Thymus (tissue), 11 donors: Measurements from ENCODE around the gene AKAP14. TPM values are rescaled to one million over a fixed set of nuclear protein-coding genes. Genes with fewer than 3 reads are reported as not detected.
"Not testable (repeated sequence)": the region's sequence is repeated elsewhere in the genome, so short reads cannot be mapped to it uniquely, and the experiment has no call there.

Experiments
- DNase-seq, 9 donors: peaks; one replicate each; pipeline ENCODE4 v3.0.0-alpha.2; 2013; ENCODE audit warnings: low spot score in 9 of 9, low read depth in 6 of 9, missing footprints in 1 of 9
- H3K27ac ChIP-seq, 2 donors: one replicate each; pipeline ENCODE4 v1.5.1; 2013; ENCODE audit warnings: control low read depth in 1 of 2, low read depth in 1 of 2, low read length in 1 of 2, mild to moderate bottlenecking in 1 of 2, moderate library complexity in 1 of 2
- H3K27me3 ChIP-seq, 2 donors: one replicate each; pipeline ENCODE4 v1.5.1; 2013; ENCODE audit warnings: low read length in 1 of 2; ENCODE audit not compliant: control insufficient read depth in 2 of 2, insufficient read depth in 1 of 2
- H3K36me3 ChIP-seq, 2 donors: one replicate each; pipeline ENCODE4 v1.5.1; 2013; ENCODE audit warnings: low read length in 1 of 2, mild to moderate bottlenecking in 1 of 2, moderate library complexity in 1 of 2; ENCODE audit not compliant: control insufficient read depth in 2 of 2, insufficient read depth in 2 of 2
- H3K4me1 ChIP-seq, 2 donors: one replicate each; pipeline ENCODE4 v1.5.1; 2013; ENCODE audit warnings: low read length in 2 of 2; ENCODE audit not compliant: control insufficient read depth in 2 of 2, insufficient read depth in 2 of 2
- H3K4me3 ChIP-seq, 2 donors: one replicate each; pipeline ENCODE4 v1.5.1; 2013; ENCODE audit warnings: low read length in 2 of 2, control low read depth in 1 of 2, mild to moderate bottlenecking in 1 of 2
- H3K9me3 ChIP-seq, 2 donors: one replicate each; pipeline ENCODE4 v1.5.1; 2013; ENCODE audit warnings: low read length in 1 of 2, mild to moderate bottlenecking in 1 of 2; ENCODE audit not compliant: control insufficient read depth in 2 of 2, insufficient read depth in 1 of 2
- WGBS: extraction: QIAGEN DNeasy Blood & Tissue Kit; methylation state at CpG from one replicate; pipeline ENCODE4 v1.1.7; 2013; 5-methylcytosine and 5-hydroxymethylcytosine counted together
- polyA plus RNA-seq: library from polyadenylated mRNA; stranded (reverse); fragments of 200-250 nt; gene quantifications from one replicate; pipeline ENCODE4 v1.2.3, GENCODE V29; 2013
- total RNA-seq: library from RNA; stranded (reverse); fragments of 120-200 nt; gene quantifications from one replicate; pipeline ENCODE4 v1.2.4, GENCODE V29; 2013
- donor health status: healthy.

Gene AKAP14
- total and polyA plus RNA-seq, 2 donors, result 0.09 to 0.34 TPM

DNA sequence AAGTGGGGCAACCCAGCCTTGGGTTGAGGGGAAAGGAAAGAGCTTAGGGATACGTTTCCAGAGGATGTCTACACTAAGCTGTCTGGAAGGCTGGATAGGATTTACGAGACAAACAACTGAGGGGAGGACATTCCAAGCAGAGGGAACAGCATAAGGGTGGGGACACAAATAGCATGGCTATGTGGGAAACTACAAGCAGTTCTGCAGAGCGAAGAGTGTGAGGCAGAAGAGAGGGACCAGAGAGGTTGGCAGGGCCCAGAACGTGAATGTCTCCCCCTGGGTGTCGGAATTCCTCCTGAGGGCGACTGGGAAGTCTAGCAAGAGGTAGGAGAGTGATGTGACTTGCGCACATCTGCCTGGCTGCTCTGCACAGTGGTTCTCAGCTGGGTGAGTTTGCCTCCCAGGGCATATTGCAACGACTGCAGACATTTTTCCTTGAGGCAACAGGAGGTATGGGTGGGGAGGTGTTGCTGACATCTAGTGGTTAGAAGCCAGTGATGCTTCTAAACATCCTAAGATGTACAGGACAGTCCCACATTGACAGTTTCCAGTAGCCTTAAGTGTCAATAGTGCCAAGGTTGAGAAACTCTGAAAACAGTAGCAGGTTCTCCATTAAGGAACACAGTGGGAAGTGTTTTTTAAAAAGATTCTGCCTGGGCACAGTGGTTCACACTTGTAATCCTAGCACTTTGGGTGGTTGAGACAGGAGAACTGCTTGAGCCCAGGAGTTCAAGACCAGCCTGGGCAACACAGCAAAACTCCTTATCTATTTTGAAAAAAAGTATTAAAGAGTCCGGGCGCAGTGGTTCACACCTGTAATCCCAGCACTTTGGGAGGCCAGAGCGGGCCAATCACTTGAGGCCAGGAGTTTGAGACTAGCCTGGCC, 14.9 kb upstream of the AKAP14 start:
- Histone ChIP-seq H3K27me3 (no peaks in the 10 kb centered on the region), H3K27ac (no peak overlapping the region), H3K4me1 (peaks cover 0 to 9% of the 10 kb centered on the region in 2 donors), H3K4me3 (no peak overlapping the region), H3K36me3 (peaks cover 0 to 4% of the 10 kb centered on the region in 2 donors), H3K9me3 (no peaks in the 10 kb centered on the region)
- DNase-seq, result peak in 6 of 9 donors; percentile 11 to 72 (median 38)
- WGBS, result 85% methylated on average over 11 of the region's 11 CpGs

DNA sequence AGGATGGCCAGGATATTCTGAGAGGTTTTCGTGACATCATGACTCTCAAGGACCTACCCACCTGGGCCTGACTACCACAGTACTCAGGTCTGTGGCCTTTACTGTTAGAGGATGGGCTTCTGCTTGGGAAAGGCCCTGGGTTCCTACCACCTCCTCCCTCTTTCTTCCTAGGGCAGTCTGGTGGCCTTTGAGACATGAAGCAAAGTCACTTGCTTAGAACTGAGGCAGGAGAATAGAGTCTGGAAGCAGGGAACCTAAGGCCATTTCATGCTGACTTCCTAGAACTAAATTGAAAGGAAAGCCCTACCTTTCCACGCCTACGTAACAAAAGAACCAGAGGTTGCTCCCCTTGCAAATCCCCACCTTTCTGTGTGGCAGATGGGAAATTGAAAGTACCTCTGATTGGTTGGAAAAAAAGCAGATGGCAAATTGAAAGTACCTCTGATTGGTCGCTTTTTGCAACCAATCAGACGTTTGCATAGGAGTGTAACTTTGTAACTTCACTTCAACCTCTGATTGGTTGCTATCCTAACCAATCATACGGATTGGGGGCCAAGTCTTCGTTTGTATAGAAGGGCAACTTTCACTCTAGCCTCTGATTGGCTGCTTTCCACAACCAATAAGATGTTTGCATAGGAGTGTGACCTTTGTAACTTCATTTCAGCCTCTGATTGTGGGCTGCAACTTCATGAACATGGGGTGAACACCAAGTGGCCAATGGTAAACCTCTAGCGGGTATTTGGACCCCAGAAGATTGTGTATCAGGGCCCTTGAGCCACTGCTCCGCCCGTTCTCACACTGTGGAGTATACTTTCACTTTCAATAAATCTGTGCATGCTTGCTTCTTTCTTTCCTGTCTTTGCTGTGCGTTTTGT, 9.9 kb upstream of the AKAP14 start:
- Histone ChIP-seq H3K9me3 (peaks cover 0 to 3% of the 10 kb centered on the region in 2 donors), H3K4me1 (no peaks in the 10 kb centered on the region), H3K36me3 (no peaks in the 10 kb centered on the region), H3K4me3 (no peak overlapping the region), H3K27me3 (peaks cover 0 to 20% of the 10 kb centered on the region in 2 donors), H3K27ac (no peak overlapping the region)
- WGBS, result 92% methylated on average over 11 of the region's 11 CpGs
- DNase-seq, result no peak

- peak in 4 of 9 donors; percentile 3 to 53 (median 32) for DNase-seq
- H3K9me3 ChIP-seq, result peaks cover 0 to 3% of the 10 kb centered on the region in 2 donors
- H3K27me3 ChIP-seq, result peaks cover 0 to 20% of the 10 kb centered on the region in 2 donors
- no peak overlapping the region for H3K4me3 ChIP-seq
- no peaks in the 10 kb centered on the region for H3K36me3 ChIP-seq
- no peaks in the 10 kb centered on the region for H3K4me1 ChIP-seq
- WGBS, result 13% methylated on average over 40 of the region's 40 CpGs
- no peak overlapping the region for H3K27ac ChIP-seq
These were observed 7.8 kb upstream of the AKAP14 start for GRCh38 chrX:119887721-119888425.

DNA sequence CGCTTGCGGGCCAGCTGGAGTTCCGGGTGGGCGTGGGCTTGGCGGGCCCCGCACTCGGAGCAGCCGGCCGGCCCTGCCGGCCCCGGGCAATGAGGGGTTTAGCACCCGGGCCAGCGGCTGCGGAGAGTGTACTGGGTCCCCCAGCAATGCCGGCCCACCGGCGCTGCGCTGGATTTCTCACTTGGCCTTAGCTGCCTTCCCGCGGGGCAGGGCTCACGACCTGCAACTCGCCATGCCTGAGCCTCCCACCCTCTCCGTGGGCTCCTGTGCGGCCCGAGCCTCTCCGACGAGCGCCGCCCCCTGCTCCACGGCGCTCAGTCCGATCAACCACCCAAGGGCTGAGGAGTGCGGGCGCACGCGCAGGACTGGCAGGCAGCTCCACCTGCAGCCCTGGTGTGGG, 5.1 kb upstream of the AKAP14 start:
- WGBS, result 90% methylated on average over 29 of the region's 36 CpGs
- not testable (repeated sequence) for H3K4me3 ChIP-seq, H3K4me1 ChIP-seq, H3K27ac ChIP-seq, DNase-seq, H3K36me3 ChIP-seq, H3K9me3 ChIP-seq
- H3K27me3 ChIP-seq, result peaks cover 0 to 20% of the 10 kb centered on the region in 2 donors

DNA sequence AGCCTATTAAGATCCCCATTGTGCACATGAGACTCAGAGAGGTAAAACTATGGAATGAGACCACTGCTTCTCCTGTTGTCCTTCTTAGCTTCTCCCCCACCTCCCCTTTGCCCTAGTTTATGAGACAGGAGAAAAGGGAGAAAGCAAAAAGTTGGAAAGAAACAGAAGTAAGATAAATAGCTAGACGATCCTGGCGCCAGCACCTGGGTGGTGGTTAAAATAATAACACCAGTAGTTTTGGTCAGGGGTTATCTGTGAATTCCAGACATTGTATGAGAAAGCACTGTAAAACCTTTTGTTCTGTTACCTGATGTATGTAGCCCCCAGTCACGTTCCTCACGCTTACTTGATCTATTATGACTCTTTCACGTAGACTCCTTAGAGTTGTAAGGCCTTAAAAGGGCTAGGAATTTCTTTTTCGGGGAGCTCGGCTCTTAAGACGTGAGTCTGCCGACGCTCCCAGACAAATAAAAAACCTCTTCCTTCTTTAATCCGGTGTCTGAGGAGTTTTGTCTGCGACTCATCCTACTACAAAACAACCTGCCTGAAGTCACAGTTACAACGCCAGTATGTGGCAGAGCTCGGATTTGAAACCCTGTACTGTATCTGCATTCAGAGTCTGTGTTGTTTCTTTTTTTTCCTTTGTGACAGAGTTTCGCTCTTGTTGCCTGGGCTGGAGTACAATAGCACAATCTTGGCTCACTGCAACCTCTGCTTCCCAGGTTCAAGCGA, 3.6 kb upstream of the AKAP14 start:
- not testable (repeated sequence) for H3K36me3 ChIP-seq, H3K9me3 ChIP-seq, H3K4me3 ChIP-seq, DNase-seq, H3K4me1 ChIP-seq, H3K27ac ChIP-seq
- WGBS, result 93% methylated on average over 16 of the region's 16 CpGs
- H3K27me3 ChIP-seq, result peaks cover 0 to 20% of the 10 kb centered on the region in 2 donors

- no peaks in the 10 kb centered on the region for H3K9me3 ChIP-seq
- no peaks in the 10 kb centered on the region for H3K36me3 ChIP-seq
- H3K27ac ChIP-seq, result no peak overlapping the region
- H3K4me3 ChIP-seq, result no peak overlapping the region
- DNase-seq, result no peak
- 33% methylated on average over 2 of the region's 2 CpGs for WGBS
- H3K27me3 ChIP-seq, result no peaks in the 10 kb centered on the region
- no peaks in the 10 kb centered on the region for H3K4me1 ChIP-seq
These were observed 3.4 kb downstream of the AKAP14 start for GRCh38 chrX:119899125-119899524.

GRCh38 chrX:119900976-119901375, 5.3 kb downstream of the AKAP14 start:
- Histone ChIP-seq H3K36me3 (no peaks in the 10 kb centered on the region), H3K27ac (no peak overlapping the region), H3K4me1 (no peaks in the 10 kb centered on the region), H3K4me3 (no peak overlapping the region), H3K9me3 (no peaks in the 10 kb centered on the region), H3K27me3 (no peaks in the 10 kb centered on the region)
- 43% methylated on average over 1 of the region's 1 CpG for WGBS
- DNase-seq, result no peak

DNA sequence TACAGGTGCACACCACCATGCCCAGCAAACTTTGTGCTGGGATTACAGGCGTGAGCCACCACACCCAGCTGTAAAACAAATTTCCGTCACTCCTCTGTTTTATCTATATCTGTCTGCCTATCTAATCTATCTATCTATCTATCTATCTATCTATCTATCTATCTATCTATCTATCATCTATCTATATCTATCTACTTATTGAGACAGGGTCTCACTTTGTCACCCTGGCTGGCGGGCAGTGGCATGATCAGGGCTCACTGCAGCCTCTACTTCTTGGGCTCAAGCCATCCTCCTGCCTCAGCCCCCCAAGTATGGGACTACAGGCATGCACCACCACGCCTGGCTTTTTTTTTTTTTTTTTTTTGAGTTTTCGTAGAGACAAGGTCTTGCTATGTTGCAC, 20.6 kb downstream of the AKAP14 start:
- DNase-seq, result no peak
- H3K27me3 ChIP-seq, result no peaks in the 10 kb centered on the region
- H3K36me3 ChIP-seq, result no peaks in the 10 kb centered on the region
- H3K4me3 ChIP-seq, result no peak overlapping the region
- no peaks in the 10 kb centered on the region for H3K4me1 ChIP-seq
- WGBS, result 99% methylated on average over 5 of the region's 5 CpGs
- no peak overlapping the region for H3K27ac ChIP-seq
- H3K9me3 ChIP-seq, result no peaks in the 10 kb centered on the region
